ENCODE measurements around the gene ANKRD6. TPM values are rescaled to one million over a fixed set of nuclear protein-coding genes. Genes with fewer than 3 reads are reported as not detected.

The ANKRD6 gene
- total RNA-seq, 8 experiments from 2014 or later = 2.6 to 52.4 (median 33.7) TPM

DNA sequence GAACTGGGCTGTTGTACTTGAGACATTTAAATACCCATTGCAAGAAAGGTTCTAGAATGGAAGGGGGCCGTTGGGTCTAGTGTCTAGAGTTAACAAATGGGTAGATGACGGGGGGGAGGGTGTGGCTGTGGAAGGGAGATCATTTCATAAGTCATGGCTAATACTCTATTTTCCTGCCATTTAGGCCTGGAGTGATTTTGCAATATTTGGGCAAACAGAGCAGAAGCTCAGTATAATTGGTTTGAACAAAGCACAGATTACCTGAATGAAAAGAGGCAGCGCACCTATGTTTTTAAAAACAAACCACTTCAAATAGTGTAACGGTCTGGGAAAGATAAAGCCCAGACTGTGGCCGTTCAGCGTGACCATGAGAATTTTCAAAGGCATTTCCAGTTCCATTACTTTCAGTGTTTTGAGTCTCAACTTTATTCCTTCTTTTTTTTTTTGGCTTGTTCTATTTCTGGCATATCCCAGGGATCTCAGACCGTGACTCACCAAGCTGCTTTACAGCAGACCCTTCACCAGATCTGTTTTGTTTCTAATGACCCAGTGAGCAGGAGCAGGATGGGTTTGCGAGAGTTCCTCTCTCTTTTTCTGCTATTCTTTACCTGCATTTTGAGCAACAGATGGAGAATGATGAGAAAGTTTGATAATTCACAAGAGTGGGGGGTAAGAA is 131.9 kb downstream of the ANKRD6 start:
- WGBS, 10 experiments = 25 to 92% (median 62%) methylated on average over 2 to 8 of the region's 8 CpGs
- ATAC-seq (replicated peaks in 6 of 8) = no peak
- peak overlapping the region in 1 of 2 donors; percentile 7 for H3K27ac ChIP-seq
- in situ Hi-C loops (cut with MboI; ENCODE audit: low pct_unique_long_range_greater_than_20kb in 2 of 9, low sequenced_read_pairs in 9 of 9, unreplicated experiment in 9 of 9) = loop anchor here in 2 of 9 experiments (25.0 kb wide), 1 partner anchor 128 kb away; the partner anchor contains the start of gene ANKRD6 (in 2 of the 2)
- H3K4me3 ChIP-seq = peak overlapping the region in 1 of 5 donors; percentile 39
- H3K4me1 ChIP-seq (replicated peaks in 1 of 2) = peaks cover 71 to 79% of the 10 kb centered on the region in 2 donors

- peak overlapping the region in 2 of 5 donors; percentile 8 to 13 for H3K4me3 ChIP-seq
These were observed 133.3 kb downstream of the ANKRD6 start for GRCh38 chr6:89566008-89566800.

DNA sequence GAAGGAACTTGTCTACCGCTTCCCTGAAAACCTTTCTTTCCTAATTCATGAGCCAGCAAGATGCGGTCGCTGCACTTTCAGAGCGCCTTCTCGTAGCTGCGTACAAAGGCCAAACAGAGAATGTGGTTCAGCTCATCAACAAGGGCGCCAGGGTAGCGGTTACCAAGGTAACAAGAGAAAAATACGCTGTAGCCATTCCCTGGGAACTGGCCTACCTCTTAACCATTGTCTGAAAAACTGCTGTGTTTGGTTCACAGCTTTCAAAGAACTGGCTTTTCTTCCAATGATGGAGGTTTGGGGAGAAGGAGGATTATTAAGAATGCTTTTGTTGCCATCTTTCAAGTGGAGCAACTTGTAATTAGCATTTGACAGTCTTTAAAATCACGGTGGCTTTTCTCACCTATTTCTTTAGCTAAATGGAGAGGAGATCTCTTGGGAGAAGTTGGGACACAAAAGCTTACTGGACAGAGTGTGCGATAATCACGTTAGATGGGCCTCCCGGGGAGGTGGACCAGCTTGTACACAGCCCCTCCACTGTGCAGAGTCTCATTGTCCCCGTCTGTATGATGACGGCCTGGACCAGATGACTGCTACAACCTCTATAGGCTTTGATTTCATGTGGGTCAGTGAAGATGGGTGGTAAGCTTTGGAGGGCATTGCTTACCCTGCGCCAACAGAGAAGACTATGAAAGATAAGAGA is 134.1 kb downstream of the ANKRD6 start:
- peak overlapping the region in 3 of 5 donors; percentile 8 to 13 (median 11) for H3K4me3 ChIP-seq
- in situ Hi-C loops (cut with MboI; ENCODE audit: low pct_unique_long_range_greater_than_20kb in 2 of 9, low sequenced_read_pairs in 9 of 9, unreplicated experiment in 9 of 9) = loop anchor here in 2 of 9 experiments (25.0 kb wide), 1 partner anchor 130 kb away; the partner anchor contains the start of gene ANKRD6 (in 2 of the 2)
- 0 to 84% (median 7%) methylated on average over 3 to 13 of the region's 16 CpGs; no CpG with 5 or more reads in 1 of the 10 experiments for WGBS, 10 experiments
- peak overlapping the region; percentile 33 to 54 for H3K27ac ChIP-seq
- H3K4me1 ChIP-seq (replicated peaks in 1 of 2) = peaks cover 56 to 66% of the 10 kb centered on the region in 2 donors
- ATAC-seq (replicated peaks in 6 of 8) = peak in 5 of 8 experiments; percentile 62 to 80 (median 71)

More at GRCh38 chr6:89566008-89566800, 133.3 kb downstream of the ANKRD6 start:
- H3K27ac ChIP-seq = peak overlapping the region in 1 of 2 donors; percentile 54
- peak in 1 of 8 experiments; percentile 1 for ATAC-seq (replicated peaks in 6 of 8)
- peaks cover 65 to 75% of the 10 kb centered on the region in 2 donors for H3K4me1 ChIP-seq (replicated peaks in 1 of 2)
- in situ Hi-C loops (cut with MboI; ENCODE audit: low pct_unique_long_range_greater_than_20kb in 2 of 9, low sequenced_read_pairs in 9 of 9, unreplicated experiment in 9 of 9) = loop anchor here in 2 of 9 experiments (25.0 kb wide), 1 partner anchor 129 kb away; the partner anchor contains the start of gene ANKRD6 (in 2 of the 2)
- 29 to 100% (median 82%) methylated on average over 1 to 8 of the region's 10 CpGs; no CpG with 5 or more reads in 2 of the 10 experiments for WGBS, 10 experiments

DNA sequence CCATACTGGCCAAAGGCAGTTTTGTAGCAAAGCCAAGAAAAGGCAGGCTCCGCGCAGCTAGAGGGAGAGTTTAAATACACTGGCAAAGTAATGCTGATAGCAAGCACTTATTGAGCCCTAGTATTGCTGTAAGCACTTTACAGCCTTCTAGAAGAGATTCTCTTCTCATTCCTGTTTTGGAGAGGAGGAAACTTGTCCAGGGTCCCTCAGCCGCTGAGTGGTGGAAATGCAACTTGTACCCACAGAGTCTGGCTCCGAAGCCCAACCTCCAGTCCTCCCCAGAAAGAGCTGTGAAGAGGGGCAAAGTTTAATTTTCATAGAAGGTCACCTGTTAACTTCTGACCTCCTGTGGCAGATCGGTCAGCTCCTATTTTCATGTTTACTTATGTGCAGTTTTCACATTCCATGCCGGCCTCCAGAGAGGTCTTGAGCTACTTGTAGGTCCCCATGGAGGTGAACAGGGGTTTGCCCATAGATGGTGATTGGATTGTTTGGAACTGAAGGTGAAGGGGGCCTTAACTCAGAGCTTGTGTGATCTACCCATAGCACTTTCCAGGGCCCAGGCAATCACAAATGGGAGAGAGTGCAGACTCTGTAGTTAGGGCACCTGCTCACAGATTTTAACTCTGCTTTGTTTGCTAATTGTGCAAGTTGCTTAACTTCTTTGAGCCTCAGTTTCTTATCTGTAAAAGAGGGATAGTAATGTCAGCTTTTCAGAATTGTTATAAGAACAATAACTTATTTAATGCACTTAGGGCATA is 134.9 kb downstream of the ANKRD6 start:
- no peak for ATAC-seq (replicated peaks in 6 of 8)
- Histone ChIP-seq H3K27ac (peak overlapping the region; percentile 33 to 54), H3K4me1 (replicated peaks in 1 of 2) (peaks cover 51 to 62% of the 10 kb centered on the region in 2 donors), H3K4me3 (peak overlapping the region in 1 of 5 donors; percentile 11)
- 49 to 100% (median 75%) methylated on average over 2 to 6 of the region's 6 CpGs; no CpG with 5 or more reads in 4 of the 10 experiments for WGBS, 10 experiments
- in situ Hi-C loops (cut with MboI; ENCODE audit: low pct_unique_long_range_greater_than_20kb in 2 of 9, low sequenced_read_pairs in 9 of 9, unreplicated experiment in 9 of 9) = loop anchor here in 2 of 9 experiments (25.0 kb wide), 1 partner anchor 131 kb away; the partner anchor contains the start of gene ANKRD6 (in 2 of the 2)

GRCh38 chr6:89574910-89575561 is 142.1 kb downstream of the ANKRD6 start:
- peaks cover 0 to 12% of the 10 kb centered on the region in 2 donors for H3K4me1 ChIP-seq (replicated peaks in 1 of 2)
- no peak overlapping the region for H3K4me3 ChIP-seq
- ATAC-seq (replicated peaks in 6 of 8) = no peak
- in situ Hi-C loops (cut with MboI; ENCODE audit: low pct_unique_long_range_greater_than_20kb in 2 of 9, low sequenced_read_pairs in 9 of 9, unreplicated experiment in 9 of 9) = loop anchor here in 2 of 9 experiments (25.0 kb wide), 1 partner anchor 138 kb away; the partner anchor contains the start of gene ANKRD6 (in 2 of the 2)
- 60 to 100% (median 85%) methylated on average over 1 to 2 of the region's 2 CpGs; no CpG with 5 or more reads in 2 of the 10 experiments for WGBS, 10 experiments
- H3K27ac ChIP-seq = no peak overlapping the region

- Histone ChIP-seq H3K4me1 (replicated peaks in 1 of 2) (peaks cover 0 to 12% of the 10 kb centered on the region in 2 donors), H3K4me3 (no peak overlapping the region), H3K27ac (no peak overlapping the region)
- no peak for ATAC-seq (replicated peaks in 6 of 8)
- in situ Hi-C loops (cut with MboI; ENCODE audit: low pct_unique_long_range_greater_than_20kb in 2 of 9, low sequenced_read_pairs in 9 of 9, unreplicated experiment in 9 of 9) = no loop called here
- WGBS, 10 experiments = 17 to 100% (median 94%) methylated on average over 1 to 2 of the region's 2 CpGs
These were observed 142.6 kb downstream of the ANKRD6 start for GRCh38 chr6:89575562-89575960.

DNA sequence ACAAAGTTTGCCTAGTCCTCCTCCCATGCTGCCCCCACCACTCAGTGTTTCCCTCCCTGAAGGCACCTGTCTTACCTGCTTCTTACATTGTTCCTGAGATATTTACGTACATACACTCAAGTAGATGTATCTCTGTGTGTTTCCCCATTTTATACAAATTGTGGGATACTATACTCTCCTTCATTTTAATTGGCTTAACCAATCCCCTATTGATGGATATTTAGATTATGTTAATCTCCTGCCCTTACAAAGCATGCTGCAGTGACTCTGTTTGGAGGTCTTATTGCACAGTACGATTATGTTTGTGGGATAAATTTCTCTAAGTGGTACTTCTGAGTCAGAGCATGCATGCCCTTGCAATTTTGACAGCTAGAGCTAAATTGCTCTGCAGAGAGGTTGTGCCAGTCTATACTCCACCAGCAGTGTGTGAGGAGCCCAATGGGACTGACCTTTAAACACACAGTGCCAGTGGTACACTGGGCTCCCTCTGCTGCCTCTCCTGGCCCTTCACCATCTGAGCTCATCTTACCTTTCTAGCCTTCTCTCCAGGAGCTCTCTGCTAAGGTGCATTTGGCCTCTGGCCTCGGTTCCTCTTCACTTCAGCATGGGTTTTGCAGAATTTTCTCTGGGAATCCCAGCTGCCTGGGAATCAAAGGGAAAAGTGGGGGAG is 148.2 kb downstream of the ANKRD6 start:
- no peak overlapping the region for H3K27ac ChIP-seq
- no peak overlapping the region for H3K4me3 ChIP-seq
- ATAC-seq (replicated peaks in 6 of 8) = peak in 1 of 8 experiments; percentile 64
- WGBS, 10 experiments = 49 to 100% (median 80%) methylated on average over 1 to 3 of the region's 3 CpGs; no CpG with 5 or more reads in 3 of the 10 experiments
- in situ Hi-C loops (cut with MboI; ENCODE audit: low pct_unique_long_range_greater_than_20kb in 2 of 9, low sequenced_read_pairs in 9 of 9, unreplicated experiment in 9 of 9) = no loop called here
- H3K4me1 ChIP-seq (replicated peaks in 1 of 2) = peaks cover 0 to 3% of the 10 kb centered on the region in 2 donors

DNA sequence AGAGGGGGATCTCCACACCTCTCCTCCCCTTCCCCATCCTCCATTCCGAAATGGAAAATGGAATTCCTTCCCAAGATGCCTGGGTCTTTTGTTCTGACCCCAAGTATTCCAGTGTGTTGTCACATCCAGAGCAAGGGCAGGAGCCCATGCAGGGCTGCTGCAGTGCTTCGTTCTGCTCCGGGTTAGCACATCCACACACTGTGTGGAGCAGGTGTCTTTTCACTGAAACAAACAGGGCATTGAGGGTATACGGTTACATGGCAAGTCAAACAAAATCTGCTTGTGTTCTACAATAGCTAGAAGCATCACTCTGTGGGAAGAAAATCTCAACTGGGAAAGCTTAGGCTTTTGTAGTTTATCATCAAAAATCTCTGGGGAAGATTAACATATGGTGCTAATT is 148.7 kb downstream of the ANKRD6 start:
- ATAC-seq (replicated peaks in 6 of 8) = peak in 3 of 8 experiments; percentile 36 to 87 (median 71)
- in situ Hi-C loops (cut with MboI; ENCODE audit: low pct_unique_long_range_greater_than_20kb in 2 of 9, low sequenced_read_pairs in 9 of 9, unreplicated experiment in 9 of 9) = no loop called here
- peaks cover 0 to 3% of the 10 kb centered on the region in 2 donors for H3K4me1 ChIP-seq (replicated peaks in 1 of 2)
- WGBS, 10 experiments = 0 to 80% (median 29%) methylated on average over 1 to 4 of the region's 4 CpGs; no CpG with 5 or more reads in 3 of the 10 experiments
- H3K27ac ChIP-seq = no peak overlapping the region
- no peak overlapping the region for H3K4me3 ChIP-seq

DNA sequence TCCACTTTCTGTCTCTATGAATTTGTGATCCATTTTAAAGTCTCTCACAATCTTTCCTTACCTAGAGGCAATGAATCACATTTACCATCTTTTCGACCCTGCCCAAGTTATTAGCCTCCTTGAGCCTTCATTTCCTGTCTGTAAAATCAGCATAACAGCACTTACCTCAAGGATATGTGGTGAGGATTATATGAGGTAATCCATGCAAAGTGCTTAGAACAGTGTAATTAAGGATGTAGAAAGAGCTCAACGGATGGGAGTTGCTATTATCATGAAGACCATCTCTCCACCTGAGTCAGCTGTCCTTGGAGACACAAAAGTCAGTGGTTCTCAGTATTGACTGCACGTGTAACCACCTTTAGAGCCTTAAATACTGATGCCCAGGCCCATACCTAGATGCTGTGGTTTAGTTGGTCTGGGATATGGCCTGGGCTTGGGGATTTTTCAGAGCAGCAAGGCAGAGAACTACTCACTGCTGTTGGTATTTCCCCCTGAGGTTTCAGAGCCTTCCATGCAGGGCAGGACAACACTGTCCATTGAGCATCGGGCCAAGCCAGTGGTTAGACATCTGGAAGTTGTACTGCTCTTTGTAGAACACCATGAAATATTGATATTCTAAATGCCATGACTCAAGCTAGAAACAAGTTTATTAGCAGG is 149.8 kb downstream of the ANKRD6 start:
- H3K4me1 ChIP-seq (replicated peaks in 1 of 2) = peaks cover 0 to 3% of the 10 kb centered on the region in 2 donors
- no peak overlapping the region for H3K27ac ChIP-seq
- 0 to 100% (median 47%) methylated on average over 1 to 3 of the region's 4 CpGs; no CpG with 5 or more reads in 3 of the 10 experiments for WGBS, 10 experiments
- peak in 4 of 8 experiments; percentile 52 to 92 (median 83) for ATAC-seq (replicated peaks in 6 of 8)
- in situ Hi-C loops (cut with MboI; ENCODE audit: low pct_unique_long_range_greater_than_20kb in 2 of 9, low sequenced_read_pairs in 9 of 9, unreplicated experiment in 9 of 9) = no loop called here
- H3K4me3 ChIP-seq = no peak overlapping the region

- ATAC-seq (replicated peaks in 6 of 8) = no peak
- Histone ChIP-seq H3K4me1 (replicated peaks in 1 of 2) (peaks cover 0 to 3% of the 10 kb centered on the region in 2 donors), H3K27ac (no peak overlapping the region), H3K4me3 (no peak overlapping the region)
- WGBS, 10 experiments = 33 to 100% (median 85%) methylated on average over 1 to 2 of the region's 2 CpGs; no CpG with 5 or more reads in 2 of the 10 experiments
- in situ Hi-C loops (cut with MboI; ENCODE audit: low pct_unique_long_range_greater_than_20kb in 2 of 9, low sequenced_read_pairs in 9 of 9, unreplicated experiment in 9 of 9) = no loop called here
These were observed 150.6 kb downstream of the ANKRD6 start for GRCh38 chr6:89583559-89583958.

Data from motor neuron (in vitro differentiated cells).